Right lung (tissue), 5 donors: ENCODE results near the gene PBX4. TPM values are rescaled to one million over a fixed set of nuclear protein-coding genes. Genes with fewer than 3 reads are reported as not detected.

Source experiments
- DNase-seq, 2 donors: peaks; one replicate each; pipeline ENCODE4 v3.0.0-alpha.2; 2013
- polyA plus RNA-seq, 5 donors: library from polyadenylated mRNA; unstranded; fragments of 120-200 nt; gene quantifications; one replicate each; pipeline versions ENCODE4 v1.2.1 to v1.2.3, GENCODE V29; 2013; ENCODE audit warnings: inconsistent platforms in 1 of 5, low replicate concordance in 1 of 5; ENCODE audit not compliant: insufficient read length in 5 of 5, insufficient read depth in 1 of 5

The PBX4 gene
- polyA plus RNA-seq, 5 donors = 12.0 to 23.5 (median 17.4) TPM

GRCh38 chr19:19558636-19559035 lies 59.9 kb downstream of the PBX4 start:
- DNase-seq = no peak

GRCh38 chr19:19558055-19558454 lies 60.4 kb downstream of the PBX4 start:
- no peak for DNase-seq

GRCh38 chr19:19554074-19555023 lies 64.1 kb downstream of the PBX4 start:
- no peak for DNase-seq

- DNase-seq = no peak
Measured at GRCh38 chr19:19553670-19554069, 64.8 kb downstream of the PBX4 start.

- DNase-seq = no peak
Measured at GRCh38 chr19:19552798-19553197, 65.7 kb downstream of the PBX4 start.

GRCh38 chr19:19551853-19552192 lies 66.7 kb downstream of the PBX4 start:
- no peak for DNase-seq

GRCh38 chr19:19550972-19551852 lies 67.3 kb downstream of the PBX4 start:
- no peak for DNase-seq

- DNase-seq = no peak
Measured at GRCh38 chr19:19550485-19550929, 68.0 kb downstream of the PBX4 start.

- no peak for DNase-seq
Measured at GRCh38 chr19:19549804-19550464, 68.6 kb downstream of the PBX4 start.

- DNase-seq = no peak
Measured at GRCh38 chr19:19548915-19549759, 69.3 kb downstream of the PBX4 start.

- DNase-seq = no peak
Measured at GRCh38 chr19:19547674-19548336, 70.7 kb downstream of the PBX4 start.

- DNase-seq = no peak
Measured at GRCh38 chr19:19546751-19547162, 71.7 kb downstream of the PBX4 start.

- DNase-seq = no peak
Measured at GRCh38 chr19:19545707-19546106, 72.8 kb downstream of the PBX4 start.

GRCh38 chr19:19544954-19545591 lies 73.4 kb downstream of the PBX4 start:
- no peak for DNase-seq

GRCh38 chr19:19544257-19544953 lies 74.1 kb downstream of the PBX4 start:
- DNase-seq = no peak

GRCh38 chr19:19543640-19544039 lies 74.8 kb downstream of the PBX4 start:
- no peak for DNase-seq

GRCh38 chr19:19543101-19543500 lies 75.4 kb downstream of the PBX4 start:
- no peak for DNase-seq

GRCh38 chr19:19542507-19542906 lies 76.0 kb downstream of the PBX4 start:
- DNase-seq = no peak

GRCh38 chr19:19541616-19542015 lies 76.9 kb downstream of the PBX4 start:
- DNase-seq = no peak
